Cerebellar nuclear complex (tissue), 1 donor: Measurements from ENCODE around the gene BRMS1L.
"Not testable (repeated sequence)": the region's sequence is repeated elsewhere in the genome, so short reads cannot be mapped to it uniquely, and the experiment has no call there.

Experiments used
- DNase-seq, 2 experiments: peaks; one replicate each; lab custom pipeline; 2025; lab: John Stamatoyannopoulos, UW

Gene BRMS1L

GRCh38 chr14:35821564-35822411 lies 4.3 kb upstream of the BRMS1L start:
- DNase-seq, result no peak

DNA sequence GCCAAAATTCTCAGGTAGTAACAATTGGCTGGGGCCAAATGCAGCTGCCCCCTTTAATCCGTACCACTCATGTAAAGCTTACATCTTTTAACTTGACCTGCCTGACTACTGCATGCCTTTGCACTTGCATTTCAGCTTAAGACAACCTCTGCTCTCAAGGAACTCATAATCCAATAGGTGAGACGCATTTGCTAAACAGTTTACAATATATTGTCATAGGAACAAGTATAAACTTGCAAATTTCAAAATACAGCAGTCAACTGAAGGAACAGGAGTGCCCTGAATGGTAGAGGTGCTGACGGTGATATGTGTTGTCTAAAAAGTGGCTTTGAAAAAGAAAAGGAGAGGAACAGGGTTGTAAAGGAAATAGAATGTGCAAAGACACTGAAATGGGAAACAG lies 3.6 kb upstream of the BRMS1L start:
- no peak for DNase-seq

- DNase-seq, result not testable (repeated sequence)
Observed at GRCh38 chr14:35824446-35825165, 1.5 kb upstream of the BRMS1L start.

GRCh38 chr14:35825968-35826217 lies 245 bp upstream of the BRMS1L start:
- DNase-seq, result no peak

GRCh38 chr14:35826952-35827416 lies 846 bp downstream of the BRMS1L start:
- no peak for DNase-seq

DNA sequence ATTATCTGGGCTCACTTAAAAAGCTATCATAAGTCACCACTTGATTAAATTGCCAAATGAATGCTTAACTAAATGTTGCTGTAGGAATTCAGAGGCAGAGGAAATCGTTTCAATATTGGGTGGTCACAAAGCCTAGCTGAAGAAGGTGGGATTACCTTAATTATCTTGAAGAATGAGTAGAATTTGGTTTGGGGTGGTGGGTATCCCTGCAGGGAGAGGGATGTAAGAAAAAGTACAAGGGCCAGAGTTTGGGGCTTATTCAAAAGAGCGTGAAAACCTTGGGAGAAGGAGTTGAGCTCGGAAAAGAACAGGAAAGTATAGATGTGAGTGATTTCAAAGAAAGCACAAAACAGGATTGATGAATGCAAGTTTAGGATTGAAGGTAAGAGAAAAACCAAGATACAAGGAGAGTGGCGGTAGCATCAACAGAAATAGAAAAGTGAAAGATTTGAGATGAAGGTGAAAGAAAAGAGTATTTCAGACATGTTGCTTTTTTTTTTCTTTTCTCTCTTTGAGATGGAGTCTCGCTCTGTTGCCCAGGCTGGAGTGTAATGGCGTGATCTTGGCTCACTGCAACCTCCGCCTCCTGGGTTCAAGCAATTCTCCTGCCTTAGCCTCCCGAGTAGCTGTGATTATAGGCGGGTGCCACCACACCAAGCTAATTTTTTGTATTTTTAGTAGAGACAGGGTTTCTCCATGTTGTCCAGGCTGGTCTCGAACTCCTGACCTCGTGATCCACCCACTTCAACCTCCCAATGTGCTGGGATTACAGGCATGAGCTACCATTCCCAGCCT lies 1.7 kb downstream of the BRMS1L start:
- DNase-seq, result no peak

- DNase-seq, result no peak
Observed at GRCh38 chr14:35829449-35829848, 3.3 kb downstream of the BRMS1L start.

DNA sequence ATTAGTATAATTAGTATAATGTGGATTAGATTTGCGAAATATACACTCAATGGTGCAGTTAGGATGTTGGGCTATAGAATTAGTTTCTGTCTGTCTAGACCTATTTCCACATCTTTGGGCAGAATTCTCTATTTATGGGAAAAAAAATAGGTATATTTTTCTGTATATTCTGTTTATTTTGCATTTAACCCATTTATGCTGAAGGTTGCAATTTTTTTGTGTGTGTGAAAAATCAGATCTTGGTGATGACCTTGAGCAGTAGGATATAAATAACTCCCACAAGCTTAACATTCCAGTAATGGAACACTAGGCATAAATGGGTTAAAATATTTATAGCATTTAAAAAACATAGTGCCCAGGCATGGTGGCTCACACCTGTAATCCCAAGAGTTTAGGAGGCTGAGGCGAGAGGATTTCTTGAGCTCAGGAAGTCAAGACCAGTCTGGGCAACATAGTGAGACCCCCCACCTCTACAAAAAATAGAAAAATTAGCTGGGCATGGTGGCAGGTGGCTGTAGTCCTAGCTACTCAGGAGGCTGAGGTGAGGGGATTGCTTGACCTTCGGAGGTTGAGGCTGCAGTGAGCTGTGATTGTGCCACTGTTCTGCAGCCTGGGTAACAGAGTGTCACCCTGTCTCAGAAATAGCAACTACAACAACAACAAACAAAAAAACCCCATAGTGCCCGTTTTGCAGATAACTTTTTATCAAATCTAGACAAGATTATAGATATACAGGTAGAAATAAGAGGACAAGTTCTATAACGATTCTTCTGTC lies 9.3 kb downstream of the BRMS1L start:
- no peak for DNase-seq

GRCh38 chr14:35841704-35842103 lies 15.6 kb downstream of the BRMS1L start:
- not testable (repeated sequence) for DNase-seq

- not testable (repeated sequence) for DNase-seq
Observed at GRCh38 chr14:35842245-35842644, 16.1 kb downstream of the BRMS1L start.

DNA sequence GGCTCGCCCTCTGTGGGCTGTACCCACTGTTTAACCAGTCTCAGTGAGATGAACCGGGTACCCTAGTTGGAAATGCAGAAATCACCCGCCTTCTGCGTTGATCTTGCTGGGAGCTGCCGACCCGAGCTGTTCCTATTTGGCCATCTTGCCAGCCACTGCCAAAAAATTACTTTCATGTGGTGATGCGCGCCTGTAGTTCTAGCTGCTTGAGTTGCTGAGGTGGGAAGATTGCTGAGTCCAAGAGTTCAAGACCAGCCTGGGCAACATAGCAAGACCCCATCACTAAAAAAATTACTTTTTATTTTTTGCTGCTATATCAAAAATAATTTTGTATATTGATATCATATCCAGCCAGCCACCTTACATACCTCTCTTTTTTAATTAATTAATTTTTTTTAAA lies 18.4 kb downstream of the BRMS1L start:
- DNase-seq, result no peak

GRCh38 chr14:35847636-35848035 lies 21.5 kb downstream of the BRMS1L start:
- DNase-seq, result no peak

GRCh38 chr14:35849122-35849521 lies 23.0 kb downstream of the BRMS1L start:
- no peak for DNase-seq

GRCh38 chr14:35851823-35852222 lies 25.7 kb downstream of the BRMS1L start:
- no peak for DNase-seq

DNA sequence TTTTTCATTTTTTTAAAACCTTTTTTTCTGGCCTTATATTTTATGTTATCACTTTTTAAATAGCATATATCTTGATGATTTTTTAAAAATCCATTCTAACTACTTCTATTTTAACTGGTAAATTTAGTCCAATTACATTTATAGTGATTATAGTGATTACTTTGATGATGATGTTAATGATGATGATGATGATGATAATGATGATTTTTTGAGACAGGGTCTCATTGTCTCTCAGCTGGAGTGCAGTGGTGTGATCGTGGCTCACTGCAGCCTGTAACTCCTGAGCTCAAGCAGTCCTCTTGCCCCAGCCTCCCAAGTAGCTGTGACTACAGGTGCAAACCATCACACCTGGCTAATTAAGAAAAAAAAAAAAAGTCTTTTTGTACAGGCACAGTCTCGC lies 27.1 kb downstream of the BRMS1L start:
- DNase-seq, result no peak

GRCh38 chr14:35854696-35855270 lies 28.6 kb downstream of the BRMS1L start:
- DNase-seq, result no peak

DNA sequence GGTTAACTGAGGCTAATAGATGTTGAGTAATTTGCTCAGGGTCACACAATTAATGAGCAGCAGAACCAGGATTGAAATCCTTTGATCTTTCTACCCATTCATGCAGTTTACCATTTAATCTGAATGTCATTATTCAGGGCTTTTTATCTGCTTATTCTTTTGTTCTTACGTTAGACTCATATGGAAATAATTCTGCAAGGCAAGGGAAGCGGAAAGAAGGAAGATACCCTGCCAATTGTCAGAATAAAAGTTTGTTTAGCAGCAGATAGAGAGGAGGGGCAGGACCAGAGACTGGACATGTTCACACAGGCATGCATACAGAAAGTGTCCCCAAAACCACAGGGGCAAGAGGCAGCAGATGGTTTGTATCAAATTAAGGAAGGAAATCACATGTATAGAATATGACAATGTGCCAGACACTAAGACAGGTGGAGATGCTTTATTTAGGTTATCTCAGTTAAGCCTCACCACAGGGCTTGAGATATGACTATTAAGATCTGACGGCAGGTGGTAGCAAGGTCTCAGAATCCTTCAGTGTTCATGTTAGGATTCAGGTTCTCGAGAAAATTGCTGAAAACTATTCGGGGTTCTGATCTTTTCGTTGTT lies 29.8 kb downstream of the BRMS1L start:
- DNase-seq, result no peak

GRCh38 chr14:35858521-35859209 lies 32.5 kb downstream of the BRMS1L start:
- no peak for DNase-seq

DNA sequence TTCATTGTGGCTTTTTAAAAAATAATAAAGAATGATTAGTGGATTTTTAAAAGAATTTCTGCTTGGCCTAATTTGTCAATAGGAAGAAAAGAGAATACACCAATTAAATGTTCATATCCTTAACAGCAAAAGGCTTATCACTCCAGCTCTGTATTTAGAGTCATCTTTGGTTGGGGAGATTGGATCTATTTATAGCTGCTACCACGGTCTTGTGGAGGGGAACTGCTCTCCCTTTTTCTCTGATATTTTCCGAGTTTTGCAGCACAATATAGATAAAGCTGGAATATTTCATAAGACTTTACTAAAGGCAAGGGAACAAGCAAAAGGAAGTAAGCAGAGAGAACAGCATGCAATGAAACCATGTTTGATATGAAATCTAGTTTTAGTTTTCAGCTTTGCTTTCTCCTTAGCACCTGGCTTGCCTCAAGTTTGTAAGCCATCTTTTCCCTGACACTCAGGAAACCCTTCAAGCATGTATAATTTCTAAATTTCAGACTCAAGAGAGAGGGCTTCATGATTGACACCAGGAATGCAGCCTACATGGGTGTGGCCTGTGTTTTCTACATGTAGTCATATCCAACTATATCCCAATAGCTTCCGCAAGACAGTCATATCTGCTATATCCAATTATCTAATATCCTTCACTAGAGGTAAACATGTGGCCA lies 35.2 kb downstream of the BRMS1L start:
- no peak for DNase-seq
